NCI-H2029 (cell line): ENCODE measurements around the gene PAFAH2.
A peak's percentile ranks its signal among the peaks of the same experiment; 100 is the strongest.

Source experiments
- DNase-seq: peaks from one replicate; lab custom pipeline; 2025; lab: John Stamatoyannopoulos, UW

The PAFAH2 gene

DNA sequence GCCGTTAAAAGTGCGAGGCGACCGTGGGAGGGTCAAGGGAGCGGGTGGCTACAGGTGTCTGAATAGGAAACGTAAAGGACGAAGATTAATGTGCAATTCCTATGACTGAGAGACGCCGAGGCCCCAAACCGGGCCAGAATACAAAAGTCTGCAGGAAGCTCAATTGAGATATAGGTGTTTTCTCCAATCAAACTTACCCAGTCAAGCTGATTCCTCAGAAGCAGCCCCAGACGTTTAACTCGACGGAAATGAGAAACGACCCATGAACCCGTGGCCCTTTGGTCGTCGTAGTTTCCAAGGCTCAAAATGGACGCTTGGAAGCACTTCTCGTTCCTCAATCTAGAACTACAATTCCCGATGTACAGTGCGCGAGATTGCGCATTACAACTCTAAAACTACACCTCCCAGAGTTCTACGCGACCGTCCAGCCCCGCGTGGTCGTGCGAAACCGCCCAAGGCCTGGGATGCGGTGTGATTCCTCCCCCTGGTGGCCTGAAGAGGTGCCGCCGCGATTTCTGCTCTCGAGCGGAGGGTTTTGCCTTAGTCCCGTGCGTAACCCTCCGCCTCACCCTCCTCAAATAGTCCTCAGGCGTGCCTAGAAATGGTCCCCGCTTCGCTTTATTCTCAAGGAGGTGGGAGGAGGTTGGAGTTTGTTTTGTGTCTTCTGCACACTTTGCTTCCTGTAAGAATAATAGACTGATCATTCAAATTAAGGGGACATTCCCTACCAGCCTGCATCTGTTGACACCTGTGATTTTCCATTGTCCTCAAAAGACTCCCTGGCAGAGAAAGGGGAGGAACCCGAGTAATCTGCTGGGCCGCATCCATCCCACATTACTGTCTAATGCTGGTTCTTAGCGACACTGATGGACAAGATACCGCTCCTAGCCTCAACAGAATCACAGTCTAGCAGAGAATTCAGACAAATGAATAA, at the start of gene PAFAH2:
PAFAH2 (minus strand) TSS at position 236 of the 934 bp plus-strand sequence. CDS start 7,247 bp downstream, outside the sequence.
- DNase-seq = peak; percentile 99

DNA sequence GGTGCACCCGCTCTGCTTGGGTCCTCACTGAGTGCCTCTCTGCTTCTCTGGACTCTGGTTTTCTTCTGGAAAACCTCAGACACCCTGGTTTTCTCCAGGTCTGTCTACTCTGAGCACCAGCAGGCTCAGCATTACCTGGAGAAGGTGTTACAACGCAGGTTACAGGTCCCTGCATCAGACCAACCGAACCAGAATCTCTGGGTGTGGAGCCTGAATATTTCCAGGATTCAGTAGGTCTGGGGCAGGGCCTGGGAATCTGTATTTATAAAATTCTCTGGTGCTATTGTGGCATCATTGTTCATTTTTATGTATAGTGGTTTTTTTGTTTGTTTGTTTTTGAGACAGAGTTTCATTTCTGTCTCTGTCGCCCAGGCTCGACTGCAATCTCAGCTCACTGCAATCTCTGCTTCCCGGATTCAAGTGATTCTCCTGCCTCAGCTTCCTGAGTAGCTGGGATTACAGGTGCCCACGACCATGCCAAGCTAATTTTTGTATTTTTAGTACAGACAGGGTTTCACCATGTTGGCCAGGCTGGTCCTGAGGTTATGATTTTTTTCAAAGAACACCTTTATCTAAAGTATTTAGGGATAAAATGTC, 49.5 kb upstream of the PAFAH2 start:
- DNase-seq = no peak

DNA sequence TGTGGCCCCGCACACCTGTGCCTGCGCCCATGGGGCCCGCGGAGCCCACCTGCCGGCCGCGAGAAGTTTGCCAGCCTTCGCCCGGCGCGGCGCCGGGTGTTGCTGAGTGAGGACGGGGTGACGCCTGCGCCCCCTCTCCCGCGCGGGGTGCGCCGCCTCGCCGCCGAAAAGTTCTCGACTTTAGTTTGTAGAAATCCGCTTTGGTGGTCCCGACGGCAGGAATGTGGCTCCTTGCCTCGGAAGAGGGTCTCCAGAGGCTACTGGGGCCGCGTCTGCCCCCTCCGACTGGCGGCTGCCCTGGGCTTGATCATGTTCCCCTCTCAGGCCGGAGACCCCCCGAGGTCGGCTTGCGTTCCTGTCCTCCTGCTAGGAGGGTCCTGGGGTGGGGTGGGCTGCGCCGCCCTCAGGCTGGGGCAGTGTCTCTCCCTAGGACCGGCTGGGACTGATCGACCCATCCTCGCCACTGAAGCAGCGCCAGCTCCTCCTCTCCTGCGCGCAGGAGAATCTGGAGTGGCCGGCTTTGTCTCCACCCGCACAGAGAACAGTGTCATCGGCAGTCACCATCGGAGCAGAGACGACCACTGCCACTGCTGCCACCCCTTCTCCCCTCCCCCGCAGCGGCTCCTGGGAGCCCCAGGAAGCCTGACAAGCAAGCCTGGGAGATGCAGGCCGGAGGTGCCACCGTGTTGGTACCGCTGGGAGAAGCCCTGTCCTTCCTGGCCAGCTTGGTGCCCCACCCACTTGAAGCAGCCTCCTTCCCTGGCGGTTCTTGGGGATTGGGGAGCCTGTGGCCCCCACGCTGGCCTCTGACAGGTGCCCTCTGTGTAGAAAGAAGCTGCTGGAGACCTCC, 48.6 kb upstream of the PAFAH2 start:
- no peak for DNase-seq

DNA sequence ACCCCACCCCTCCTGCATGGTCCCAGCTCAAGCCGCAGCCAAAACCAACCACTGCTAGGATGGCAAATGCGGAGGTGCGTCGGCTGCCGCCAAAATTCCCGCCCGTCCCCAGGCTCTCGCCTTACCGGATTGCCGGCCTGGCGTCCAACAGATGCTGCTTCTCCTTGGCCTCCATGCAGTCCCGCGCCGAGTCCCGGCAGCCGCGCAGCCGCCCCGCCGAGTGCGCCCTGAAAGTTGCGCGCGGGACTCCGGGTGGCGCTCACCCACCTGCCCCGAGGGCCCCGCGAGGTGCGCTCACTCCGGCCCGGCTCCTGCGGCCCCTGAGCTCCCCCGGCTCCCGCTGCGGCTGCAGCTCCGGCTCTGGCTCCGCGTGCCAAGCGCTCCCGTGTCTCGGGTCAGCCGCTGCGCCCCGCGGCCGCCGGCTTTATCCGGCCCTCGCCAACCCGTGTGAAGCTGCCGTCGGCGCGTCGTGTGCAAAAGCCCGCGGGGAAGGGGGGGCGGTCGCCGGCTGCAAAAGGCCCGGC, 47.9 kb upstream of the PAFAH2 start, which contains the start of gene SLC30A2:
SLC30A2 (minus strand) TSS at position 397 of the 524 bp plus-strand sequence; CDS start at position 175, 222 bp downstream.
- no peak for DNase-seq

DNA sequence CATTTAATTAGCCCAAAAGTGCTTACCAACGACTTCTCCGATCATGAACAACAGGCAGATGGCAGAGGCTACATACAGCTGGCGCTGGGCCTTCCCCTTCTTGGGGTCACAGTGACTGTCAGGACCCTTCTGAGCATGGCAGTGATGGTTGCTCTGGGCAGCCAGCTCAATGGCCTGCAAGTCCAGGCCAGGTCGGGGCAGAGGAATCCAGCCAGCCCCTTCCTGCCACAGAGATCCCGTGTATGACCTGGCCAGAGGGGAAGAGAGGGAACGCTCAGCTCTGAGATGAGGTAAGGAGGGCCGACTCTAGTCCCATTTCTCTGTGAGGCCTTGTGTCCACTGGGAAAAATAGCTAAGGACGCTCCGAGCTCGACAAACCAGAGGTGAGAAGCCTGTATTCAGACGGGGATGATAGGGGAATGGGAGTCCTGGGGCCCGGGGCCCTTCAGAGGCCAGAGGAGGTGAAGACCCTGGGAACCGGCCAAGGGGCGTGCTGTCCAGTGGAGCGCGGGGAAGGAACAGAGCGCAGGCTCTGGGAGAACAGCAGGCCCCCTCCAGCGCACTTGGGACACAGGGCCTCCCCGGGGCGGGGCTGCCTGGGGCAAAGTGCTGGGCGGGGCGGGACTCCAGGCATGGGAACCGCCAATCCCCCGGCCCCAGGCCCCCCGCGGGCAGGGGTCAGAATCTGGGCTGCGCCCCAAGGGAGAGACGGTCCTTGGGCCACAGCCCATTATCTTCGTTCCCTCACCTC, 47.3 kb upstream of the PAFAH2 start:
- no peak for DNase-seq

DNA sequence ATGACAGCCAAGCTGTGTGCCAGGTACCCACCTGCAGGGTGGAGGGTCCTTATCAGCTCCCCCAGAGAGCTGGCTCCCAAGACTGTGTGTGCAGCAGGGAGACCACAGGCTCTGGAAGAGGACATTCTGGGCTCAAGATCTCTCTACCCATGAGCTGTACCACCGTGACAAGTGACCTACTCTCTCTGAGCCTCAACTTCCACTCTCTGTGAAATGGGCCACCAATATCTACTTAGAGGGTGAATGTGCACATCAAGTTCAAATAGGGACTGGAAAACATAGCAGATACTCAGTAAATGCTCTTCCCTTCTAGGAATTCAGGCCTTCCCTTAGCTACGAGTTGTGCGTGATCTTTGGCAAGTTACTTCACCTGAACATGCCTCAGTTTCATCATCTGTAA, 46.6 kb upstream of the PAFAH2 start:
- no peak for DNase-seq

DNA sequence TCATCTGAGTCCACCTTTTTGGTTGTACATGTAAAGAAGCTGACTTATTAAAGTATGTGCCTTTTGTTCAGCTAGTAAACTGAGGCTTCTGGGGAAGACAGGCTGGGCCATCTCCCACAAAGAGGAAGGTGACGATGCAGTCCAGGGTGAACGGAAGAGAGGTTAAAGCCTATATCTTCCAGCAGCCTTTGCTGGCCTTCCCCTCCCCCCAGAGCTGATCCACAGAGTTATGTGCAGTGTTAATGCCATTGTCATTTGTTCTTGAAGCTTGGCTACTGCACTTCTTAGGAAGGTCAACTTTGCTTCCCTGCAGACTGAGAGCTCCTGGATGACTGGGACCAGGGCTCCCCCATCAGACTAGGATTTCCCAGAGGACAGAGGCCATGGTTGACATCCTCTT, 45.9 kb upstream of the PAFAH2 start:
- DNase-seq = no peak

DNA sequence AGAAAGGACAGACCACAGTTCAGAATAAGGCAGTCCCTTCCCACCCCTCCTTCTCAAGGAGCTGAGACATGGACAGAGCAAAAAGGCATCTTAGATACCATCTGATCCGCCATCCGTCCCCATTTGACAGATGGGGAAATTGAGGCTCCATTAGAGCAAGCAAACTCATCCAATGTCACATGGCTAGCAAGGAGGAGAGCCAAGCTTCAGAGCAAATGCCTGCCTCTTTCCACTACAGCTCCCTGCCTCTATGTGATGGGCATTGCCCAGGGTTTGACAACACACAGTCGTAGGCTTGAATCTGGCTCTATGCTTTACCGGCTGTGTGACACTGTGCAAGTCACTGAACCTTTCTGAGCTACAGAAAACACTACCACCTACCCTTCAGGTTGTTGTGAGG, 44.1 kb upstream of the PAFAH2 start:
- no peak for DNase-seq

DNA sequence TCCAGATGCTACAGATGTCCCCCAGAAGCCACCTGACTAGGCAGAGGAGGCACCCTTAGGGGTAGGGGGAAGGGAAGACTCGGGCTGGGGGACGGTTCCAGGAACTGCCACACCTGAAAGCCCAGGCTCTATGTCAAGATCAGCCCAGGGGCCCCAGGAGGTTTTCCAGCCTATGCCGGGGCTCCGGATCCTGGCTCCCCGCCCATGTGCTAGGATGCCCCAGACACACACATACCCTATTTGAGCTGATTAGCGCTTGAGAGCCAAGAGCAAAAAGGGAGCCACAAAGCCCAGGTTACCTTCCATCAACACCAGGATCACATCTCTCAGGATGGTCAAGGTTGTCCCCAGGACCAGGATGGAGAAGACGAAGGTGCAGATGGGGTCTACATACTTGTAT, 43.5 kb upstream of the PAFAH2 start:
- no peak for DNase-seq

DNA sequence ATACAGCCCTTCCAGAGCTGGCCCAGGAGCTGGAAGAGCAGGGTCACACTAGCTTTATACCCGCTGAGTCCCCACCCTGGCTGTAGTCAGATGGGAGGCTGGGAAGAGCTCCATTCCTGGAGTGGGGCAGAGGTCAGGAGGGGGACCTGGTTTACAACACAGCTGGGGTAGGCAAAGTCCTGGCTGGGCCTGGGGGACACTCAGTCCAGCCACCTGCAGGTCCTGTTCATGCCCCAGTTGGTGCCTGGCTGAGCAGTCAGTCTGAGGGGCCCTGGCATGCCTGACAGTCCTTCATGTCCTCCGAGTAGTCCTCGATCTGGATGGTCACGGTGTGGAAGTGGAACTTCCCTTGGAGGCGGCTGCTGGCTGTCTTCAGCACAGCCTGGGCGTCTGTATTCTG, 41.0 kb upstream of the PAFAH2 start:
- no peak for DNase-seq

DNA sequence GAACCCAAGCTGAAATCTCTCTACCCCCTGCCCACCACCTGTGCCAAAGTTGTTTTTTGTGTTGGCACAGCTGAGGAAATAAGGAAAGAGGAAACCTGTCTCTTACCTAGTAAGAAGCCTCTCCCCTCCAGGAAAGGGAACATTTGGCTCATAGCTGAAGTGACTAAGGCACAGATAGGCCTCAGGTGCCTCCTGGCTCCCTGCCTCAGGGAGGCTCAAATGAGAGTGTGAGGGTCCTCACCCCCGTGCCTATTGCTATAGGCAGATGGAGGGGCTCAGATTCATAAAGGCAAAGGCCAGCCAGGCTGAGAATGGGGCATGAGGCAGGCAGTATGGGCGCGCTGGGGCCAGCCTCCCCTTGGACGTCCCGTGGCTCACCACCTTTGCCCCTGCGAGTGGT, 40.6 kb upstream of the PAFAH2 start:
- DNase-seq = no peak

DNA sequence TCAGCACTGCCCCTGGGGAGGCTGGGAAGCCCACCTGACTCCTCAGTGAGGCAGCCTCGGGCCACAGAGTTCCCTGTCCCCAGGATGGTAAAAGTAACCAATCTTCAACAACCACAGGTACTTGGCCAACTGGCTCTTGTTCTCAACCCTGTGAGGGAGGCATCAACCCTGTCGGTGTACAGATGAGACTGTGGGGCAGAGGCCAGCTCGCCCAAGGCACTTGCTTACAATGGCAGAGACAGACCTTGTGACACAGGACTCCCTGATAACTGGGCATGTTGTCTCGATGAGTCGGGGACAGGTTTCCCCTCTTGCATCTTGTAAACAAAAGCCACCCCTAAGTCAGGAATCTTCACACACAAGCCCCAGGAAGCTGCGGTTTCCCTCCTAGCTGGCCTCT, 40.0 kb upstream of the PAFAH2 start:
- DNase-seq = no peak

DNA sequence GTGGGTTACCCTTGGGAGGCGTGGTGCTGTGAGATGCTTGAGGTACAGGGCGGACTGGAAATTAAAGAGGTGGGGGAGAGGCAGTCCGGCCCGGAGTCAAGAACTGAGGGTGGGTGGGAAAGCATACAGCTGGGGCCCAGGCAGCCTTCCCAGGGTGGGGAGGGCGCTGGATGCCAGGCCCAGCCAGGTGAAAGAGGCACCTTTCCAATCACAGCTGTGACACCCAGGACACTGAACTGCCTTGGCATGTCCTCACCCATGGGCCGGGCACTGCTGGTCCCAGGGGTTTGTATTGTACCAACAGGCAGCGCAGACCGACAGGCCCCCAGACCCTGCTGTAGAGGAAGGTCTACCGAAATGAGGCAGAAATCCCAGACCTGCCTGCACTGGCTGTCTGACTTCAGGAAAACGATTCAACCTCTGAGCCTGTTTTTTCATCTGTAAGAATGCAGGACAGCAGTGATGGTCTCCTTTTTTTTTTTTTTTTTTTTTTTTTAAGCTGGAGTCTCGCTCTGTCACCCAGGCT, 39.0 kb upstream of the PAFAH2 start:
- DNase-seq = no peak

DNA sequence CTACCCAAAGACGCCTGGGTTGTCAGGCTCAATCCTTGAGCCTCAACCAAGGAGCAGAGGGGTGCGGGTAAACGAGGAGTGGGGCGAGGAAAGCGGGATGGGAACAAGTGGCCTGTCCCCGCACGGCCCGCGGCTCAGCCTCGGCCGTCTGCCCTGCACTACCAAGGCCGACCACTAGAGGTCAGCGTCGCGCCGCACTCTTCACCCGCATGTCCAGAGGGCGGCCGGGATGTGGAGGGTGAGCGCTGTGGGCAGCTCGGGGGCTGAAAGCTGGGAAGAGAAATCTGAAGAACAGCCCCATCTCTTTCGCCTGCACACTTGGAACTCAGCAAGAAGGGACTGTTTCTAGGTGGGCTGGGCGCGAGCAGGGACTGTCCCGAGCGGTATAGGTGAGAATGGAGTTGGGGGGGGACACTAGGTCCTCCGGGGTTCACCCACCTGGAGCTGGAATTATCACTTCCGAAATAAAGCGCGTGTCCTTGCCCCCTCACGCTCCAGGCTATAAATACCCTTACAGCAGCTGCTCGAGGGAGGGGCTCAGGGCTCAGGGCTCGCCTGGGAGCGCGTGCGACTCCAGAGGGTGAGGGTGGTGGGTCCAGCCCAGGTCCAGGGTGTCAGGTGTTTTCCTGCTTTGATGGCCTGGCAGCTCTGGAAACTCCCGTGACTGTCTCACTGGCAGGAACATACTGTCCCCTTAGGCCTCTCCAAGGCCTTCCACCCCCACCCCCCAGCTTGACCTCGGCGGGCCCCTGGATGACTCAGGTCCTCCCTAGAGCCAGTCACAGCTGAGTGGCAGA, 38.3 kb upstream of the PAFAH2 start:
- peak; percentile 13 for DNase-seq

DNA sequence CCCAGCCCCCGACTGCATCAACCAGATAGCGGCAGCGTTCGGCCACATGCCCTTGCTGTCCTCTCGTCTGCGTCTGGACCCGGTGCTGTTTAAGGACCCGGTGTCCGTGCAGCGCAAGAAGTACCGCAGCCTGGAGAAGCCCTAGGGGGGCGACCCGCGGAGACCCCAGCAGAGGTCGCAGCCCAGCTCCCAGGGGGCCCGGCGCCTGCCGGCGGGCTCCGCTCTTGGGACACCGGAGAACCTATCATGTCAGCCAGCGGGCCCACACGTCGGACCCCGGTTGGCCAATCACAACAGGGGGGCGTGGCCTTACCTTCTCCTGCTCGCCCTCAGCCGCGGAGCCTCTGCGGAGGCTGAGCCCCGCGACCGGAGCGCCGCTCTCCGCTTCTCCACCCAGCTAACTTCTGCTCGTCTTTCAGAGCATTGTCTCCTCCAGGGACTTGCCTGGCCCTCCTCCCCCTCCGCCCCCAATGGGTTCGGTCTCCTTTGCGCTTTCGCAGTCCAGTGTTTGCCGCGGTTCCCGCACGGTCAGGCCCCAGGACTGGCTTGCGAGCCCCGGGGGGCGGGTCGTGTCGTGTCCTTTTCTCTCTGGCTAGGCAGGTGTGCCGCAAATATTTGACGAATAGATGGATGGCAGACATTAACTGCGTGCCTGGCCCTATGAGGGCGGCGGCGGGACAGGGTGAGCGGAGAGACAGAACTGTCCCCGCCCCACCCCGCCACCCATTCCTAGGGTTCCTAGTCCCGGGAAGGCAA, 37.5 kb upstream of the PAFAH2 start:
- peak; percentile 83 for DNase-seq

DNA sequence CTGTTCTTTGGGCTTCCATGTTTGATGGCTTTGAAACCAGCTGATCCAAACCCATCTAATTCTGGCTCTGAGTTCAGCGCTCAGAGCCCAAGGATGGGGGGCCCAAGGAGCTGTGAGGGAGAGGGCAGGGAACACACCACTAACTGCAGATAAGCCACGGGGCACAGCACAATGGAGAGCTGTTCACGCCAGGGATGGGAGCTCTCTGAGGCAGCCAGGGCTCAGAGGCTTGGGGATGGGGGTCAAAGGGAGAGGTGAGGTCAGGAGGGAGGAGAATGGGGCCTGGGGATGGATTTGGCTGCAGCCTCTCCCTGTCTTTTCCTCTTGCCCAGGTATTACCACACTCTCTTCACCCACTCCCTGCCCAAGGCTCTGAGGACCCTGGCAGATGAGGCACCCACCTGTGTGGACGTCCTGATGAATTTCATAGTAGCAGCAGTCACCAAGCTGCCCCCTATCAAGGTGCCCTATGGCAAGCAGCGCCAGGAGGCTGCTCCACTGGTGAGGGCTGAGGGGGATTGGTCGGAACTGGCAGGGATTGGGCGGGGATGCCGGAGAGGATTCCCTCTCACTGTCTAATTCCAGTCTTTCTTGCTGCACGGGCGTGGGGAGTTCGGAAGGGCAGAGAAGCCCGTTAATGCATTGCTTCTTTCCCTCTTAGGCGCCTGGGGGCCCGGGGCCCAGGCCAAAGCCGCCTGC, 36.8 kb upstream of the PAFAH2 start:
- DNase-seq = no peak

DNA sequence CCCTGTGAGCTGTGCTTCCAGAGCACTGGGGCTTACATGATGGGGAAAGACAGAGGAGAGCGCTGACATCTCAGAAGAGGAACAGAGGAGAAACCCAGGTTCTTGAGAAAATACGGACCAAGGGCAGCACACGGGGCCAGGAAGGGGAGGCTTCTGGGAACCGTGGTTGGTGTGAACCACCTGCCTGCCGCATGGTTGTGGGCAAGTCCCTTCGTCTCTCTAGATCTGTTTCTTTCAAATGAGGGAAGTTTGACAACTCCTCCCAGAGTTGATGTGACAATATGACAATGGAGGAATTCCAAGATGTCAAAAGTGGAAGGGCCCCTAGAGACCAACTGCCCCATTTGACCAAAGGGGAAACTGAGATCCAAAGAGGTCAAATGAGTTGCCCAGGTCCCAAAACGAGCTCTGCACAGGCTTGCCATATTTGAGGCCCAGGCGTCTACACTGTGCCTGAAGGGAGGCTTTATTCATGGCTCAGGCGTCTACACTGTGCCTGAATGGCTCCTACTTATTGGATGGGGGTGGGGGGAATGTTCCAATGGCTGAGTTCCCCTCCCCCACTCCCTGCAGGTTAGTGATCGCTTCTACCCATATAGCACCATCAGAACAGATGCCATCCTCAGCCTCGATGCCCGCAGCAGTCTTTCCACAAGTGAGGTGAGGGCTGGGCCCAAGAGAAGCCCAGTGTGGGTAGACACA, 34.9 kb upstream of the PAFAH2 start:
- no peak for DNase-seq

DNA sequence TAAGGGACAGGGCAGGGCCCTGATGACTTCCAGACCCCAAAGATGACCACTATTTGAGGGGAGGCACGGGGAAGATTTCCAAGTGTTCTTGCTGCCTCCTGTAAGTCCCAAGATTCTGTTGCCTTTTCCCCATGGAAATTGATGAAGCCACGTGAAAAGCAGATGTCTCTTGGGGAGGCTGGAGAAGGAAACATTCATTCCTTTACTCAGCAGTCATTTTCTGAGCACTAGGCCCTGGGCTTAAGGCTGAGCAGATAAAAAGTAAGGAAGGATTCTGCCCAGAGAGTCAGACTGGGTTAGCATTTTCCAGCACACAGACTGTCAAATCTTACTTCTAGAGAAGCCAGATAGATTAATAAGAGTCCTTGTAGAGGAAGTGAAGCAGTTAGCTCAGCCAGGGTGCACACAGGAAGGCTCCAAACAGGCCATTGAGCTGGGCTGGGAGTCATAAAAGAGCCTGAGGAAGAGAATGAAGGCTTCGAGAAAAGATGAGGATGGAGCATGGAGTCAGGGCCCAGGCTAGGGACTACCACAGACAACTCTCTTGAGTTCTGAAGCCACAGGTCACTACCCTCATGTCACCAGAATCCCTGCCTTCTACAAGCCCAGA, 33.9 kb upstream of the PAFAH2 start:
- no peak for DNase-seq
